Aorta (tissue), 5 donors: ENCODE measurements around the gene ANKMY1. TPM values are rescaled to one million over a fixed set of nuclear protein-coding genes. Genes with fewer than 3 reads are reported as not detected.
A peak's percentile ranks its signal among the peaks of the same experiment; 100 is the strongest.

Experiments used
- ATAC-seq: fragments of 200-7000 bp; cut with Tn5 transposase; one replicate; pipeline ENCODE4 v1.9.1; 2022; ENCODE audit warnings: moderate library complexity; ENCODE audit not compliant: low FRiP score
- DNase-seq, 2 donors: peaks; one replicate each; pipeline ENCODE4 v3.0.0-alpha.2; 2020
- H3K27ac ChIP-seq, 2 donors: one replicate each; pipeline ENCODE4 v1.5.1; 2013; ENCODE audit warnings: low read length in 2 of 2, mild to moderate bottlenecking in 2 of 2, moderate library complexity in 2 of 2, control low read depth in 1 of 2, inconsistent platforms in 1 of 2, low read depth in 1 of 2
- H3K27me3 ChIP-seq, 2 donors: one replicate each; pipeline ENCODE4 v1.6.1; 2013; ENCODE audit warnings: control low read depth in 1 of 2, low read length in 1 of 2, mild to moderate bottlenecking in 1 of 2, moderate library complexity in 1 of 2; ENCODE audit not compliant: insufficient read depth in 2 of 2, control insufficient read depth in 1 of 2
- H3K36me3 ChIP-seq, 2 donors: one replicate each; pipeline ENCODE4 v1.6.1; 2013; ENCODE audit warnings: control low read depth in 1 of 2, low read length in 1 of 2, mild to moderate bottlenecking in 1 of 2; ENCODE audit not compliant: insufficient read depth in 2 of 2, control insufficient read depth in 1 of 2
- H3K4me1 ChIP-seq, 2 donors: one replicate each; pipeline ENCODE4 v1.6.1; 2013; ENCODE audit warnings: low read length in 2 of 2, control low read depth in 1 of 2, mild to moderate bottlenecking in 1 of 2, moderate library complexity in 1 of 2; ENCODE audit not compliant: insufficient read depth in 2 of 2, control insufficient read depth in 1 of 2
- H3K4me3 ChIP-seq, 2 donors: one replicate each; pipeline ENCODE4 v1.5.1; 2013; ENCODE audit warnings: low read length in 2 of 2, control low read depth in 1 of 2, mild to moderate bottlenecking in 1 of 2
- H3K9me3 ChIP-seq: one replicate; pipeline ENCODE4 v1.6.1; 2013; ENCODE audit warnings: mild to moderate bottlenecking, low read length; ENCODE audit not compliant: control insufficient read depth
- WGBS, 2 donors: extraction: QIAGEN DNeasy Blood & Tissue Kit; methylation state at CpG; one replicate each; pipeline ENCODE4 v1.1.7; 2013; 5-methylcytosine and 5-hydroxymethylcytosine counted together
- intact Hi-C, 2 donors: fragments of 100-400 bp; cut with DNase I; formaldehyde crosslinking; loops; one replicate each; pipeline versions ENCODE4 v1.14.2 to v1.15.0; 2022
- polyA plus RNA-seq, 2 donors: library from polyadenylated mRNA; stranded (reverse); fragments of 200-250 nt; gene quantifications; one replicate each; pipeline ENCODE4 v1.2.3, GENCODE V29; 2013
- total RNA-seq, 2 donors: library from RNA; stranded (reverse); fragmentation: NEBNext Ultra II Directional; extraction: Animal tissue kit (Norgen Biotek cat#: 25700); gene quantifications; one replicate each; pipeline ENCODE4 v1.2.1, GENCODE V29; 2021
- donor health status: healthy with polysubstance abuse.
- donor health status: Bipolar disorder and iron deficiency.
- donor health status: DM: no; HTN: no; CAD: no.
- donor health status: DM: no; HTN: no; CAD: no.
- donor health status: DM: yes; HTN: yes; CAD: no.

Gene ANKMY1
- total and polyA plus RNA-seq, 4 donors, result 6.2 to 22.0 (median 8.5) TPM

DNA sequence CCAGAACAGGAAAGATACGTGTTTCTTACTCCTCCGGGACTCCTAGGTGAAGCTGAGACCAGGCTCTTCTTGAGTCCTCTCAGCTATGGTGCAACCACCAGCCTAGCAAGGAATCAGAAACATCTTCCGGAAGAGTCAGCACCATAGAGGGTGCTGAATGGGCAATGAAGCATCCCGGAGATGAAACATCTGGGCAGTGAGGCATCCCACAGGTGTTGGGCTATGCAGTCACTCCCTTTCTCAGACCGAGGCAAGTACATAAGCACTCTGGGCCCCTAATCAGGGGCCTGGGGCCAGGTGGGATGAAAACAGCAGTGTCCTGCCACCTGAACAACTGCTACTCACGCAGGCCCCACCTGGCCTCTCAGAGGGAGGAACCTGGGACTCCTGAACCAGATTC lies 27.3 kb upstream of the ANKMY1 start:
- no peaks in the 10 kb centered on the region for H3K4me1 ChIP-seq
- H3K36me3 ChIP-seq, result no peaks in the 10 kb centered on the region
- no peak overlapping the region for H3K27ac ChIP-seq
- H3K9me3 ChIP-seq, result no peaks in the 10 kb centered on the region
- no peak for ATAC-seq
- H3K4me3 ChIP-seq, result no peak overlapping the region
- DNase-seq, result peak in 1 of 2 donors; percentile 42
- WGBS, 2 donors, result 83 to 84% methylated on average over 6 of the region's 6 CpGs
- intact Hi-C loops, result no loop called here
- H3K27me3 ChIP-seq, result no peaks in the 10 kb centered on the region

DNA sequence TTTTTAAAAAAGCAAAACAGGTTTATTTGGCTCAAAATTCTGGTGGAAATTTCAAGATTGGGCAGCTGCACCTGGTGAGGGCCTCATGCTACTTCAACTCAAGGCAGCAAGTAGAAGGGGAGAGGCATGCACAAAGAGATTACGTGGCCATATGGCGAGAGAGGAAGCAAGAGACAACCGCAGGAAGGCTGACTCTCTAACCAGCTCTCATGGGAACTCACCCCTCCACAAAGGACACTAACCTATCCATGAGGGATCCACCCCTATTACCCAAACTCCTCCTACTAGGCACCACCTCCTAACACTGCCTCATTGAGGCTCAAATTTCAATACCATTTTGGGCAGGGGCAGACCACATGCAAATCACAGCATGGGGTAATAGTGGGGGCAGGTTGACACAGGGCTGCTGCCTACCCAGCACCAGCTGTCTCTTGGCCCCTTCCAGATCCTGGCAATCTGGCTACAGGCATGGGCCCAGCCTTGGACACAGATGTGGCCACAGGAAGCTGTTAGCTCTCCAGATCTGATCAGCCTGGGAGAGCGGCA lies 26.8 kb upstream of the ANKMY1 start:
- no peak overlapping the region for H3K27ac ChIP-seq
- no peaks in the 10 kb centered on the region for H3K27me3 ChIP-seq
- H3K9me3 ChIP-seq, result no peaks in the 10 kb centered on the region
- ATAC-seq (no peak), DNase-seq (peak; percentile 22 to 61)
- H3K36me3 ChIP-seq, result no peaks in the 10 kb centered on the region
- intact Hi-C loops, result no loop called here
- 84 to 87% methylated on average over 4 of the region's 4 CpGs for WGBS, 2 donors
- no peaks in the 10 kb centered on the region for H3K4me1 ChIP-seq
- no peak overlapping the region for H3K4me3 ChIP-seq

DNA sequence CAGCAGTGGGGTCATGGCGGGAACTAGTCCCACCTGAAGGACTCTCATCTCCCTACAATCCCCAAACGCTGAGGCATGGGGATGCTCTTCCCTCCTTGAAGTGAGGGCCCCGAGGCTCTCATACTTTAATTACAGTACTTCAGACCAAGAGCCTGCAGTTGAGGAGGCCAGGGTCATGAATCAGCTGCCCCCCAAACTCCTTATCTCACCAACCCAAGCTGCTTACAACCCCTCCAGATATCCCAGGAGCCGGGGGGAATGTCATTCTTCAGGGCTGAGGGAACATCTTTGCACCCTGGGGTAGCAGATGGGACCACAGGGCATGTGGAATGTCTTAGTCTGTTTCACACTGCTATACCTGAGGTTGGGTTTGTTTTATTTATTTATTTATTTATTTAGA lies 26.0 kb upstream of the ANKMY1 start:
- Histone ChIP-seq H3K36me3 (no peaks in the 10 kb centered on the region), H3K27me3 (no peaks in the 10 kb centered on the region), H3K4me1 (no peaks in the 10 kb centered on the region), H3K9me3 (no peaks in the 10 kb centered on the region), H3K27ac (no peak overlapping the region), H3K4me3 (no peak overlapping the region)
- intact Hi-C loops, result no loop called here
- peak in 1 of 2 donors; percentile 37 for DNase-seq
- ATAC-seq, result no peak
- WGBS, 2 donors, result 87 to 90% methylated on average over 4 of the region's 4 CpGs

DNA sequence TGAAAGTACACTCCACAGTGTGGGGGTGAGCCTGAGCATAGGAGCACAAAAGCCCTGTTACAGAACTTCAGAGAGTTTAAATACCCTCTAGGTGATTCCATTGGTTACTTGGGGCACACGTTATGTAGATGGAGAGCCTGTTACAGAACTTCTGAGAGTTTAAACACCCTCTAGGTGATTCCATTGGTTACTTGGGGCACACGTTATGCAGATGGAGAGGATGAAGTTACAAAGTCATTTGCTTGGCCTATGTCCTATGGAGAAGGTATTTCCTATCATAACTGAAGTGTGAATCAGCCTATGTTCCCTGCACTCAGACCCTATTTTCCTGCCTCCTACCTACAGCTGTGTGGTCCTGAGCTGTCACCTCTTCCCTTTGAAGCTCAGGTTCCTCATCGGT lies 25.0 kb upstream of the ANKMY1 start:
- Histone ChIP-seq H3K27me3 (no peaks in the 10 kb centered on the region), H3K36me3 (no peaks in the 10 kb centered on the region), H3K4me1 (no peaks in the 10 kb centered on the region), H3K4me3 (no peak overlapping the region), H3K27ac (no peak overlapping the region), H3K9me3 (no peaks in the 10 kb centered on the region)
- ATAC-seq (no peak), DNase-seq (no peak)
- 82 to 88% methylated on average over 3 of the region's 3 CpGs for WGBS, 2 donors
- intact Hi-C loops, result no loop called here

DNA sequence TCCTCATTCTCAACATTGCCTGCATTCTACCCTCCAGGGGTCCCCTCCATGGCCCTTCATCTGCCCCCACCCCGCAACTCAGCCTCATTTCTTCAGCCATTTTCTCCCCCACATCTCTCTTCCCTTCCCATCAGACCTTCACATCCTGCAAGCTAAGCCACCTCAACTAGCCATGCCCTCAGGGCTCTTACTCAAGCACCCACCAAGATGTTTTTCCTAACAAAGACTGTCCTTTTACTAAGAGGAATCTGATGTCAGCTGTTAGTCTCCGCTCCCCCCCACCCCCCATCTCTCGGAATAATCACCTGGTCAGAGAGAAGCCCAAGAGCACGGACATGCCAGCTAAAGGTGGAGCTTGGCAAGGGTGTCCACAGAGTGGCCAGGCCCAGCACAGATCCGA lies 24.0 kb upstream of the ANKMY1 start:
- H3K36me3 ChIP-seq, result no peaks in the 10 kb centered on the region
- intact Hi-C loops, result no loop called here
- no peak overlapping the region for H3K27ac ChIP-seq
- 91 to 97% methylated on average over 5 of the region's 5 CpGs for WGBS, 2 donors
- no peak overlapping the region for H3K4me3 ChIP-seq
- no peaks in the 10 kb centered on the region for H3K4me1 ChIP-seq
- no peaks in the 10 kb centered on the region for H3K9me3 ChIP-seq
- ATAC-seq, result no peak
- no peak for DNase-seq
- no peaks in the 10 kb centered on the region for H3K27me3 ChIP-seq

DNA sequence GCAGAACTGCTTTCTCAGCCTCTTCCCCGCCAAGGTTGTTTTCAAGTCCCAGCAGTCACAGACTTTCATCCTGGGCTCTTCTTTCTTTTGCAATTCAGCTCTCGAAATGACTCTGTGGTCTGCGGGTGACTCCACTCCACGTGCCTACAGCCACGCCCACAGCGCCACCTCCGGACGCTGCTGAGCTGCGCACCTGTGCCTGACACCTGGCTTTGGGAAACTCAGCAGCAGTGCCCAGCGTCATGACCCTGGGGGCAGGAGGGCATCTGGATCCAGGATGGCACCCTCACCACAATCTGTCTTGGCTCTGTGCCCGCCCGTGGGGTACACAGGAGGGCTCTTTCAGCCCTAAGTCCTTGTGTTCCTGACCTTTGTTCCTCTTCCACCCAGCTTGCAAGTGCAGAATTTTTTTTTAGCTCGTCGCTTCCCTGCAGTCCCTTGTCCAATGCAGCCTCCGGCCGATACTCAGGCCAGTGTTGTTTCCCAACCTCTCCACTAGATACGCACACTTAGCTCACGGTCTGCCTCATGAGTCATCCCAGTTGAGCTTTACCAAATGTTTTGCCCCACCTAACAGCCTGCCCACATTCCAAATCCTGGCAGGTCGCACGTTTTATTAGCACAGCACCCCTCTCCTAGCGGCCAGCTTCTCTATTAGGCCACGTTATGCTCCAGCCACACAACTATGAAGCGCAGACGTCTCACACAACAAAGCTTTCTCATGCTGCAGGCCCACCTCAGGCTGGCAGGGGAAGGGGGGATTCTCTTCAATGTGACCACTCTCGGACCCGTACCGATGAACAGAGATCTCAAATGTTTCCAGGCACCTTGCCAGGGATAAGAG lies 22.2 kb upstream of the ANKMY1 start:
- H3K27me3 ChIP-seq, result no peaks in the 10 kb centered on the region
- intact Hi-C loops, result no loop called here

DNA sequence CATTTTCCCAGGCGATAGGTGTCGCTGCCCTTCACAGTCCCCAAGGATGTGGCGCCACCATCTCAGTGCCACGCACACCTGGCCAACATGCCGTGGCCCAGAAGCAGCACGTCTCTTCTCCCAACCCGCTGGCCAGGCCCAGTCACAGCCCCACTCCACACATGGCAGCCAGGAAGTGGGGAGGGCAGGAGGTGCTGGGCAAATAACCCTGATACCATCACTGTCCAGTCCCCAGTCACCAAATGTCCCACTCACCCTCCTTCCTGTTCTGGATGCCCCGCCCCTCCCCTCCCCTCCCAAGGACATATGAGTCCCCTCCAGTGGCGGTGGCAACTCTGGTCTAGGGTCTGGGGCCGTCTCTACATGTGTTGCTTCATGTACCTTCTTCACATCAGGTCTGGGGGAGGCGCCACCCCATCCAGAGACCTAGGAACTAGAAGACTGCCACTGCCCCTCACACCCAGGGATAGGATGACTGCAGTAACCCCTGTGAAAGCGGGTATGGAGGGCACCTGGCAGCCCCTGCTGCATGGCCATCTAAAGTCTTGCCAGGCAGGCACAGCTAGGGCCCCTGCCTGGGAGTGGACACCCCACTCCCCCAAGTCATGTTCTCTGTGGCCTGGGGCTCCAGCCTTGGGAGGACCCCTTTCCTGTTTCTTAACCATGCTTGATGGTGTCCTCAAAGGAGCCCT lies 21.4 kb upstream of the ANKMY1 start:
- Histone ChIP-seq H3K27ac (no peak overlapping the region), H3K4me3 (no peak overlapping the region), H3K36me3 (peaks cover 0 to 2% of the 10 kb centered on the region in 2 donors), H3K27me3 (no peaks in the 10 kb centered on the region), H3K9me3 (no peaks in the 10 kb centered on the region), H3K4me1 (no peaks in the 10 kb centered on the region)
- no peak for ATAC-seq
- no peak for DNase-seq
- intact Hi-C loops, result no loop called here
- 85 to 92% methylated on average over 12 of the region's 12 CpGs for WGBS, 2 donors

More for the DNA sequence above, 22.2 kb upstream of the ANKMY1 start:
- WGBS, 2 donors, result 56 to 58% methylated on average over 27 of the region's 27 CpGs
- Histone ChIP-seq H3K36me3 (no peaks in the 10 kb centered on the region), H3K9me3 (no peaks in the 10 kb centered on the region), H3K4me3 (no peak overlapping the region), H3K27ac (peak overlapping the region in 1 of 2 donors; percentile 7), H3K4me1 (no peaks in the 10 kb centered on the region)
- ATAC-seq (peak; percentile 34), DNase-seq (peak in 1 of 2 donors; percentile 81)

DNA sequence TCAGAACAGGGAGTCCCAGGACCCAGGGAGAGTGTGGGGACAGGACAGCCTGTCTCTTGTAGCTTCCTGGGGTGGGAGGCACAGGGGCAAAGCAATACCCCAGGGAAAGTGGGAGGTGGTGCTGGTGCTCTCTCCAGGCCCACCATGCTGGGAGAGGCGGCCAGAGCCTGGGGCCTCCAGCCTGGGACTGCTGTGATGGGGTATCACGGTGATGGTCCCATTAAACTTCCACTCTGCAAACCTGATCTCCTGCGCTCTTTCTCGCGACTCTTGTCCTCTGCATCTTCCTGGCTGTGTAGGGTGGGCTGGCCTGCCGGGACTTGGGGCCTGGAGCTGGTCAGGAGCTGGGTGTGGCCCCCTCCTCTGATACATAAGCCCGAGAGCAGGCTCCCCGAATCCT lies 20.7 kb upstream of the ANKMY1 start:
- peaks cover 0 to 2% of the 10 kb centered on the region in 2 donors for H3K36me3 ChIP-seq

More for the DNA sequence above, 20.7 kb upstream of the ANKMY1 start:
- Histone ChIP-seq H3K27ac (no peak overlapping the region), H3K27me3 (no peaks in the 10 kb centered on the region), H3K4me1 (no peaks in the 10 kb centered on the region), H3K4me3 (no peak overlapping the region), H3K9me3 (no peaks in the 10 kb centered on the region)
- 83 to 90% methylated on average over 8 of the region's 8 CpGs for WGBS, 2 donors
- DNase-seq (no peak), ATAC-seq (no peak)
- intact Hi-C loops, result no loop called here
